ENCODE results near the gene HAVCR1. TPM values are rescaled to one million over a fixed set of nuclear protein-coding genes. Genes with fewer than 3 reads are reported as not detected.

The HAVCR1 gene
- total and polyA plus RNA-seq, 2 of the 13 experiments (the other 11 are each of a cell fraction or from before 2014, with no cell fraction given), result 0.93 to 12.3 TPM

DNA sequence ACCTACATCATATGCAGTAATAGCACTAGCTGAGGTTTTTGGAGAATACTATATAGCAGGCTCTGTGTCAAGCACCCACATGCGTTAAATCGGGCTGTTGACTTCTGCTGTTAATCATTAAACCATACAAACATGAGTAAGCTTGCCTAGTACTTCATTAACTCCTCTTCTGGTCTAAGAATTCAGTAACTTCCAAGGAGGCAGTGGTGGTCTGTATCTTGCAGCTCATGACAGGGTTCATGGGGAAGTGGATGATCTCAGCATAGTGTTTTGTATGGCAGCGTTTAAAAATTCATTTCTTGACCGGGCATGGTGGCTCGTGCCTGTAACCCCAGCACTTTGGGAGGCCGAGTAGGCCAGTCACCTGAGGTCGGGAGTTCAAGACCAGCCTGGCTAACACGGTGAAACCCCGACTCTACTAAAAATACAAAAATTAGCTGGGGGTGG is at the start of gene HAVCR1 (continued):
- TF ChIP-seq CAMTA2 (CRISPR knock-in tag; IDR thresholded peaks at IDR 0.05; ENCODE audit: borderline replicate concordance), result no peak
- peak; percentile 31; the same call in 1 of the 2 replicates for TF ChIP-seq ZSCAN31 (CRISPR knock-in tag; IDR thresholded peaks at IDR 0.05; ENCODE audit: low read depth)
- TF ChIP-seq FOXJ3 (CRISPR knock-in tag; IDR thresholded peaks at IDR 0.05; ENCODE audit: borderline replicate concordance), result peak; percentile 54; the same call in 1 of the 2 replicates
- TF ChIP-seq HDAC6 (IDR thresholded peaks at IDR 0.05; ENCODE audit: low read depth, low read length), result no peak
- TF ChIP-seq RARA (CRISPR knock-in tag; IDR thresholded peaks at IDR 0.05), result peak; percentile 44; the same call in 1 of the 2 replicates
- peak; percentile 71 for TF ChIP-seq GATAD2A (CRISPR knock-in tag; IDR thresholded peaks at IDR 0.05)
- TF ChIP-seq RXRB (CRISPR knock-in tag; IDR thresholded peaks at IDR 0.05; ENCODE audit: borderline replicate concordance), result peak; percentile 38; the same call in 1 of the 2 replicates
- TF ChIP-seq, protein P1, sequence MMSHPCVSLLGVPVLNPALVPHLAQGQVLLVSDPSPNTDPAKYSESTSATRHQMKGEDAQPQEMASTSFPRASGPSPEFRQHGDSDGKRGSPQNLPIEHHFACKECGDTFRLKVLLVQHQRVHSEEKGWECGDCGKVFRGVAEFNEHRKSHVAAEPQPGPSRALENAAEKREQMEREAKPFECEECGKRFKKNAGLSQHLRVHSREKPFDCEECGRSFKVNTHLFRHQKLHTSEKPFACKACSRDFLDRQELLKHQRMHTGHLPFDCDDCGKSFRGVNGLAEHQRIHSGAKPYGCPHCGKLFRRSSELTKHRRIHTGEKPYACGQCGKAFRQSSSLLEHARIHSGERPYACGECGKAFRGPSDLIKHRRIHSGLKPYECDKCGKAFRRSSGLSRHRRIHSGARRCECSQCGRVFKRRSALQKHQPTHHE (CRISPR knock-in tag; IDR thresholded peaks at IDR 0.05; ENCODE audit: borderline replicate concordance), result no peak
- no peak for TF ChIP-seq EEA1 (CRISPR knock-in tag; IDR thresholded peaks at IDR 0.05; ENCODE audit: borderline replicate concordance)
- 0 out of 2 replicates have a peak, but pooled peaks have one; percentile 77 for TF ChIP-seq CHD4 (IDR thresholded peaks at IDR 0.05; ENCODE audit: borderline replicate concordance, low read length)
- peak; percentile 58; the same call in 1 of the 2 replicates for TF ChIP-seq ELF3 (CRISPR knock-in tag; IDR thresholded peaks at IDR 0.05)
- TF ChIP-seq, protein P2, sequence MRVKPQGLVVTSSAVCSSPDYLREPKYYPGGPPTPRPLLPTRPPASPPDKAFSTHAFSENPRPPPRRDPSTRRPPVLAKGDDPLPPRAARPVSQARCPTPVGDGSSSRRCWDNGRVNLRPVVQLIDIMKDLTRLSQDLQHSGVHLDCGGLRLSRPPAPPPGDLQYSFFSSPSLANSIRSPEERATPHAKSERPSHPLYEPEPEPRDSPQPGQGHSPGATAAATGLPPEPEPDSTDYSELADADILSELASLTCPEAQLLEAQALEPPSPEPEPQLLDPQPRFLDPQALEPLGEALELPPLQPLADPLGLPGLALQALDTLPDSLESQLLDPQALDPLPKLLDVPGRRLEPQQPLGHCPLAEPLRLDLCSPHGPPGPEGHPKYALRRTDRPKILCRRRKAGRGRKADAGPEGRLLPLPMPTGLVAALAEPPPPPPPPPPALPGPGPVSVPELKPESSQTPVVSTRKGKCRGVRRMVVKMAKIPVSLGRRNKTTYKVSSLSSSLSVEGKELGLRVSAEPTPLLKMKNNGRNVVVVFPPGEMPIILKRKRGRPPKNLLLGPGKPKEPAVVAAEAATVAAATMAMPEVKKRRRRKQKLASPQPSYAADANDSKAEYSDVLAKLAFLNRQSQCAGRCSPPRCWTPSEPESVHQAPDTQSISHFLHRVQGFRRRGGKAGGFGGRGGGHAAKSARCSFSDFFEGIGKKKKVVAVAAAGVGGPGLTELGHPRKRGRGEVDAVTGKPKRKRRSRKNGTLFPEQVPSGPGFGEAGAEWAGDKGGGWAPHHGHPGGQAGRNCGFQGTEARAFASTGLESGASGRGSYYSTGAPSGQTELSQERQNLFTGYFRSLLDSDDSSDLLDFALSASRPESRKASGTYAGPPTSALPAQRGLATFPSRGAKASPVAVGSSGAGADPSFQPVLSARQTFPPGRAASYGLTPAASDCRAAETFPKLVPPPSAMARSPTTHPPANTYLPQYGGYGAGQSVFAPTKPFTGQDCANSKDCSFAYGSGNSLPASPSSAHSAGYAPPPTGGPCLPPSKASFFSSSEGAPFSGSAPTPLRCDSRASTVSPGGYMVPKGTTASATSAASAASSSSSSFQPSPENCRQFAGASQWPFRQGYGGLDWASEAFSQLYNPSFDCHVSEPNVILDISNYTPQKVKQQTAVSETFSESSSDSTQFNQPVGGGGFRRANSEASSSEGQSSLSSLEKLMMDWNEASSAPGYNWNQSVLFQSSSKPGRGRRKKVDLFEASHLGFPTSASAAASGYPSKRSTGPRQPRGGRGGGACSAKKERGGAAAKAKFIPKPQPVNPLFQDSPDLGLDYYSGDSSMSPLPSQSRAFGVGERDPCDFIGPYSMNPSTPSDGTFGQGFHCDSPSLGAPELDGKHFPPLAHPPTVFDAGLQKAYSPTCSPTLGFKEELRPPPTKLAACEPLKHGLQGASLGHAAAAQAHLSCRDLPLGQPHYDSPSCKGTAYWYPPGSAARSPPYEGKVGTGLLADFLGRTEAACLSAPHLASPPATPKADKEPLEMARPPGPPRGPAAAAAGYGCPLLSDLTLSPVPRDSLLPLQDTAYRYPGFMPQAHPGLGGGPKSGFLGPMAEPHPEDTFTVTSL (CRISPR knock-in tag; IDR thresholded peaks at IDR 0.05; ENCODE audit: borderline replicate concordance), result peak; percentile 57; the same call in 1 of the 2 replicates
- no peak for TF ChIP-seq ZNF256 (CRISPR knock-in tag; conservative IDR thresholded peaks at IDR 0.05)
- TF ChIP-seq ZNF644 (CRISPR knock-in tag; IDR thresholded peaks at IDR 0.05; ENCODE audit: low read depth), result 0 out of 2 replicates have a peak, but pooled peaks have one; percentile 20
- peak; percentile 43; the same call in 1 of the 2 replicates for TF ChIP-seq ARNTL (CRISPR knock-in tag; IDR thresholded peaks at IDR 0.05)
- TF ChIP-seq TCF12 (IDR thresholded peaks at IDR 0.05), result no peak
- TF ChIP-seq TCF12 (CRISPR knock-in tag; IDR thresholded peaks at IDR 0.05), result no peak
- no peak for TF ChIP-seq SAFB2 (CRISPR knock-in tag; IDR thresholded peaks at IDR 0.05; ENCODE audit: borderline replicate concordance, low read depth)
- TF ChIP-seq ZNF563 (CRISPR knock-in tag; IDR thresholded peaks at IDR 0.05), result no peak
- 0 out of 2 replicates have a peak, but pooled peaks have one; percentile 22 for TF ChIP-seq ZNF564 (CRISPR knock-in tag; IDR thresholded peaks at IDR 0.05)
- TF ChIP-seq ZNF205 (CRISPR knock-in tag; IDR thresholded peaks at IDR 0.05), result peak; percentile 53; the same call in 1 of the 2 replicates
- peak; percentile 26; the same call in 1 of the 2 replicates for TF ChIP-seq KAT8 (CRISPR knock-in tag; IDR thresholded peaks at IDR 0.05)
- peak in 1 of 2 experiments; percentile 64; a peak in 2 of 4 replicates for TF ChIP-seq EP300 (IDR thresholded peaks at IDR 0.05; ENCODE audit: low read depth in 2 of 2, low read length in 2 of 2)
- TF ChIP-seq EP300 (CRISPR knock-in tag; IDR thresholded peaks at IDR 0.05; ENCODE audit: borderline replicate concordance), result no peak
- peak; percentile 71; the same call in 1 of the 2 replicates for TF ChIP-seq ZNF652 (CRISPR knock-in tag; IDR thresholded peaks at IDR 0.05; ENCODE audit: borderline replicate concordance, low read depth)
- TF ChIP-seq NR2F6 (IDR thresholded peaks at IDR 0.05), result peak; percentile 56; the same call in 1 of the 2 replicates
- no peak for TF ChIP-seq NR2F6 (CRISPR knock-in tag; IDR thresholded peaks at IDR 0.05)
